Endodermal cell (in vitro differentiated cells): Measurements from ENCODE around the gene TSPAN33. TPM values are rescaled to one million over a fixed set of nuclear protein-coding genes. Genes with fewer than 3 reads are reported as not detected.
"Not testable (repeated sequence)": the region's sequence is repeated elsewhere in the genome, so short reads cannot be mapped to it uniquely, and the experiment has no call there.

Experiments used
- DNase-seq: peaks from one replicate; pipeline ENCODE4 v3.0.0-alpha.2; 2017
- H3K27ac ChIP-seq: 2 replicates; pipeline ENCODE4 v1.5.1; 2013; ENCODE audit warnings: mild to moderate bottlenecking, low read depth, low read length, moderate library complexity
- H3K27me3 ChIP-seq: 2 replicates; pipeline ENCODE4 v1.6.1; 2013; ENCODE audit warnings: mild to moderate bottlenecking, low read length, moderate library complexity; ENCODE audit not compliant: insufficient read depth, control insufficient read depth, poor library complexity, severe bottlenecking
- H3K36me3 ChIP-seq: 2 replicates; pipeline ENCODE4 v1.7.0; 2013; ENCODE audit warnings: mild to moderate bottlenecking, low read length, moderate library complexity; ENCODE audit not compliant: control insufficient read depth, insufficient read depth
- H3K4me1 ChIP-seq: one replicate; pipeline ENCODE4 v1.7.0; 2013; ENCODE audit warnings: low read length; ENCODE audit not compliant: control insufficient read depth, insufficient read depth
- H3K4me3 ChIP-seq: 2 replicates; pipeline ENCODE4 v1.5.1; 2013; ENCODE audit warnings: mild to moderate bottlenecking, low read length, moderate library complexity
- H3K9ac ChIP-seq: 2 replicates; pipeline ENCODE4 v1.6.1; 2013; ENCODE audit warnings: mild to moderate bottlenecking, low read length, moderate library complexity; ENCODE audit not compliant: poor library complexity, severe bottlenecking; ENCODE audit errors: extremely low read depth
- H3K9me3 ChIP-seq: 2 replicates; pipeline ENCODE4 v1.6.1; 2013; ENCODE audit warnings: mild to moderate bottlenecking, low read length, moderate library complexity; ENCODE audit not compliant: control insufficient read depth
- H3K27ac Mint-ChIP-seq: 2 replicates; pipeline ENCODE4 v1.8.0; 2020; ENCODE audit warnings: mixed read lengths
- H3K27me3 Mint-ChIP-seq: 2 replicates; pipeline ENCODE4 v1.8.0; 2021; ENCODE audit warnings: mild to moderate bottlenecking, mixed read lengths; ENCODE audit not compliant: insufficient read depth
- H3K36me3 Mint-ChIP-seq: 2 replicates; pipeline ENCODE4 v1.8.0; 2020; ENCODE audit warnings: low read depth, mixed read lengths
- H3K4me1 Mint-ChIP-seq: 2 replicates; pipeline ENCODE4 v1.8.0; 2020; ENCODE audit warnings: mixed read lengths
- H3K4me3 Mint-ChIP-seq: 2 replicates; pipeline ENCODE4 v1.8.0; 2020; ENCODE audit warnings: mild to moderate bottlenecking, moderate library complexity, mixed read lengths
- H3K9me3 Mint-ChIP-seq: 2 replicates; pipeline ENCODE4 v1.8.0; 2020; ENCODE audit warnings: mild to moderate bottlenecking, mixed read lengths
- WGBS, 2 experiments: methylation state at CpG; one replicate each; pipeline versions ENCODE4 v1.1.5 to v1.1.7; 2013; ENCODE audit warnings: missing lambda C conversion rate in 2 of 2, mixed read lengths in 1 of 2; ENCODE audit not compliant: insufficient coverage in 1 of 2, insufficient read length in 1 of 2; 5-methylcytosine and 5-hydroxymethylcytosine counted together
- total RNA-seq, 2 donors: library from RNA; stranded (reverse); fragmentation: NEBNext Ultra II Directional in 1 of 2; extraction: Animal tissue kit (Norgen Biotek cat#: 25700) in 1 of 2; gene quantifications; 2 replicates in 1 of 2; 3 replicates in 1 of 2; pipeline ENCODE4 v1.2.1, GENCODE V29; 2021
- TF ChIP-seq, protein P1 (sequence below): fragments of 200-600 bp; sonication (generic); conservative IDR thresholded peaks from 2 replicates; pipeline ENCODE4 v1.5.0; 2021; ENCODE audit warnings: antibody characterized with exemption, mild to moderate bottlenecking

Gene TSPAN33
- total RNA-seq, 2 donors from 2014 or later = 33.2 to 35.6 TPM

DNA sequence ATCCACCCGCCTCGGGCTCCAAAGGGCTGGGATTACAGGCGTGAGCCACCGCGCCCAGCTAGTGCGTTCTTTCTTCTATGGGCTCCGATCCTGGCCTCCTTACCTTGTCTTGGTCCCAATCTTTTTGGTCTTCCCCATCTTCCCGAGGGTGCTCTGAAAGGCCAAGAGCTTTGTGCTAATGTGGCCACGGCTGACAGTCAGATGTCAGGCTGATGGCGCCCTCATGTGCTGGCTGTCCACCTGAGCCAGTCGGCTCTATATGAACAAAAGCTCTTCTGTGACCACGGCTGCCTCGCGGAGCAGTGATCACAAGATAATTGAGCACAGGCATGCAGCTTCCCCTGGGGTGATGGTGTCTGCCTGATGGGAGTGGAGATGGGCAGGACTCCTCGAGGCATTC, 69.3 kb downstream of the TSPAN33 start:
- H3K27ac ChIP-seq = no peak overlapping the region
- H3K27ac Mint-ChIP-seq = no peak overlapping the region
- 88 to 90% methylated on average over 14 to 15 of the region's 15 CpGs for WGBS, 2 experiments

DNA sequence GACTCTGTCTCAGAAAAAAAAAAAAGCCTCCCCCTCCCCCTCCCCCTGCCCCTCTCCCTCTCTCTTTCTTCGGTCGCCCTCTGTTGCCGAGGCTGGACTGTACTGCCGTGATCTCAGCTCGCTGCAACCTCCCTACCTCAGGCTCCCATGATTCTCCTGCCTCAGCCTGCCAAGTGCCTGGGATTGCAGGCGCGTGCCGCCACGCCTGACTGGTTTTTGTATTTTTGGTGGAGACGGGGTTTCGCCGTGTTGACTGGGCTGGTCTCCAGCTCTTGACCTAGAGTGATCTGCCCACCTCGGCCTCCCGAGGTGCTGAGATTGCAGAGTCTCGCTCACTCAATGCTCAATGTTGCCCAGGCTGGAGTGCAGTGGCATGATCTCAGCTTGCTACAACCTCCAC, 71.2 kb downstream of the TSPAN33 start:
- not testable (repeated sequence) for H3K27me3 Mint-ChIP-seq, DNase-seq, H3K4me3 Mint-ChIP-seq, H3K4me1 Mint-ChIP-seq, H3K9ac ChIP-seq, H3K27ac Mint-ChIP-seq, H3K27me3 ChIP-seq, H3K27ac ChIP-seq, H3K4me1 ChIP-seq, H3K9me3 ChIP-seq, H3K4me3 ChIP-seq
- Mint-ChIP-seq H3K9me3 (peaks cover 38% of the 10 kb centered on the region), H3K36me3 (peaks cover 39% of the 10 kb centered on the region)
- H3K36me3 ChIP-seq = peaks cover 15% of the 10 kb centered on the region
- 94 to 99% methylated on average over 10 to 15 of the region's 15 CpGs for WGBS, 2 experiments

More for the DNA sequence above, 69.3 kb downstream of the TSPAN33 start:
- H3K36me3 ChIP-seq = peaks cover 28% of the 10 kb centered on the region
- H3K9me3 ChIP-seq = no peaks in the 10 kb centered on the region
- no peaks in the 10 kb centered on the region for H3K27me3 ChIP-seq
- TF ChIP-seq, protein P1, sequence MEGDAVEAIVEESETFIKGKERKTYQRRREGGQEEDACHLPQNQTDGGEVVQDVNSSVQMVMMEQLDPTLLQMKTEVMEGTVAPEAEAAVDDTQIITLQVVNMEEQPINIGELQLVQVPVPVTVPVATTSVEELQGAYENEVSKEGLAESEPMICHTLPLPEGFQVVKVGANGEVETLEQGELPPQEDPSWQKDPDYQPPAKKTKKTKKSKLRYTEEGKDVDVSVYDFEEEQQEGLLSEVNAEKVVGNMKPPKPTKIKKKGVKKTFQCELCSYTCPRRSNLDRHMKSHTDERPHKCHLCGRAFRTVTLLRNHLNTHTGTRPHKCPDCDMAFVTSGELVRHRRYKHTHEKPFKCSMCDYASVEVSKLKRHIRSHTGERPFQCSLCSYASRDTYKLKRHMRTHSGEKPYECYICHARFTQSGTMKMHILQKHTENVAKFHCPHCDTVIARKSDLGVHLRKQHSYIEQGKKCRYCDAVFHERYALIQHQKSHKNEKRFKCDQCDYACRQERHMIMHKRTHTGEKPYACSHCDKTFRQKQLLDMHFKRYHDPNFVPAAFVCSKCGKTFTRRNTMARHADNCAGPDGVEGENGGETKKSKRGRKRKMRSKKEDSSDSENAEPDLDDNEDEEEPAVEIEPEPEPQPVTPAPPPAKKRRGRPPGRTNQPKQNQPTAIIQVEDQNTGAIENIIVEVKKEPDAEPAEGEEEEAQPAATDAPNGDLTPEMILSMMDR = peak; percentile 53
- H3K4me3 Mint-ChIP-seq = no peak overlapping the region
- no peaks in the 10 kb centered on the region for H3K27me3 Mint-ChIP-seq
- DNase-seq = peak; percentile 81
- H3K9me3 Mint-ChIP-seq = peaks cover 38% of the 10 kb centered on the region
- H3K4me3 ChIP-seq = no peak overlapping the region
- no peak overlapping the region for H3K9ac ChIP-seq
- H3K4me1 Mint-ChIP-seq = no peaks in the 10 kb centered on the region
- peaks cover 50% of the 10 kb centered on the region for H3K36me3 Mint-ChIP-seq
- H3K4me1 ChIP-seq = no peaks in the 10 kb centered on the region

DNA sequence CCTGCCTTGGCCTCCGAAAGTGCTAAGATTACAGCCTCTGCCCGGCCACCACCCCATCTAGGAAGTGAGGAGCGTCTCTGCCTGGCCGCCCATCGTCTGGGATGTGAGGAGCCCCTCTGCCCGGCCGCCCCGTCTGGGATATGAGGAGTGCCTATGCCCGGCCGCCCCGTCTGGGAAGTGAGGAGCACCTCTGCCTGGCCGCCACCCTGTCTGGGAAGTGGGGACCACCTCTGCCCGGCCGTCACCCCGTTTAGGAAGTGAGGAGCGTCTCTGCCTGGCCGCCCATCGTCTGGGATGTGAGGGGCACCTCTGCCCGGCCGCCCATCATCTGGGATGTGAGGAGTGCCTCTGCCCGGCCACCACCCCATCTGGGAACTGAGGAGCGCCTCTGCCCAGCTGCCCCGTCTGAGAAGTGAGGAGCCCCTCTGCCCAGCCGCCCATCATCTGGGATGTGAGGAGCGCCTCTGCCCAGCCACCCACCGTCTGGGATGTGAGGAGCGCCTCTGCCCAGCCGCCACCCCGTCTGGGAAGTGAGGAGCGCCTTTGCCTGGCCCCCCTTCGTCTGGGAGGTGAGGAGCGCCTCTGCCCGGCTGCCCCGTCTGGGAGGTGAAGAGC, 71.7 kb downstream of the TSPAN33 start:
- H3K27ac Mint-ChIP-seq = not testable (repeated sequence)

DNA sequence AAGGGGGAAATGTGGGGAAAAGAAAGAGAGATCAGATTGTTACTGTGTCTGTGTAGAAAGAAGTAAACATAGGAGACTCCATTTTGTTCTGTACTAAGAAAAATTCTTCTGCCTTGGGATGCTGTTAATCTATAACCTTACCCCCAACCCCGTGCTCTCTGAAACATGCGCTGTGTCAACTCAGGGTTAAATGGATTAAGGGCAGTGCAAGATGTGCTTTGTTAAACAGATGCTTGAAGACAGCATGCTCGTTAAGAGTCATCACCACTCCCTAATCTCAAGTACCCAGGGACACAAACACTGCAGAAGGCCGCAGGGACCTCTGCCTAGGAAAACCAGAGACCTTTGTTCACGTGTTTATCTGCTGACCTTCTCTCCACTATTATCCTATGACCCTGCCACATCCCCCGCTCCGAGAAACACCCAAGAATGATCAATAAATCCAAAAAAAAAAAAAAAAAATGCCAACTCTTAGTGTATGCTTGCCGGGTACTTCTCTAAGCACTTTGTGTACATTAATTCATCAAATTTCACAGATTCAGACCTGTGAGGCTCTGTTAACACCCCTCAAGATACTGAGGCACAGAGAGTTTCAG, 72.4 kb downstream of the TSPAN33 start:
- peaks cover 28% of the 10 kb centered on the region for H3K36me3 Mint-ChIP-seq
- not testable (repeated sequence) for H3K4me3 Mint-ChIP-seq, H3K27ac Mint-ChIP-seq, H3K4me1 ChIP-seq, H3K27ac ChIP-seq, DNase-seq, H3K9ac ChIP-seq, H3K9me3 ChIP-seq, H3K27me3 ChIP-seq, H3K4me3 ChIP-seq, H3K27me3 Mint-ChIP-seq, H3K36me3 ChIP-seq, H3K4me1 Mint-ChIP-seq
- peaks cover 38% of the 10 kb centered on the region for H3K9me3 Mint-ChIP-seq
- WGBS, 2 experiments = 80 to 89% methylated on average over 2 to 6 of the region's 8 CpGs

More for the DNA sequence above, 71.7 kb downstream of the TSPAN33 start:
- H3K4me1 ChIP-seq, DNase-seq, H3K27ac ChIP-seq, H3K4me3 Mint-ChIP-seq, H3K27me3 Mint-ChIP-seq, H3K9me3 ChIP-seq, H3K27me3 ChIP-seq, H3K9ac ChIP-seq, H3K4me3 ChIP-seq, H3K4me1 Mint-ChIP-seq: not testable (repeated sequence)
- peaks cover 10% of the 10 kb centered on the region for H3K36me3 ChIP-seq
- WGBS, 2 experiments = 94 to 95% methylated on average over 13 to 34 of the region's 34 CpGs
- H3K36me3 Mint-ChIP-seq = peaks cover 35% of the 10 kb centered on the region
- peaks cover 38% of the 10 kb centered on the region for H3K9me3 Mint-ChIP-seq
